Stimulated activated CD8-positive, alpha-beta memory T cell treated with anti-CD3 and anti-CD28 coated beads, Interleukin-12 subunit alpha, Interleukin-12 subunit beta, amount 100 ng/mL, for 24 hours (primary cell): Measurements from ENCODE around the gene SMPDL3B.
"Not testable (repeated sequence)": the region's sequence is repeated elsewhere in the genome, so short reads cannot be mapped to it uniquely, and the experiment has no call there.

Experiments
- DNase-seq: peaks from one replicate; pipeline ENCODE4 v3.0.0-alpha.2; 2020; ENCODE audit errors: extremely low read depth

The SMPDL3B gene

GRCh38 chr1:27970401-27970800 lies 35.6 kb downstream of the SMPDL3B start:
- no peak for DNase-seq

GRCh38 chr1:27971674-27972073 lies 36.9 kb downstream of the SMPDL3B start:
- no peak for DNase-seq

- no peak for DNase-seq
These were observed 37.3 kb downstream of the SMPDL3B start for GRCh38 chr1:27972141-27972540.

GRCh38 chr1:27973771-27974416 lies 39.1 kb downstream of the SMPDL3B start:
- DNase-seq: no peak

- no peak for DNase-seq
These were observed 39.6 kb downstream of the SMPDL3B start for GRCh38 chr1:27974417-27974781.

GRCh38 chr1:27979151-27979858 lies 44.5 kb downstream of the SMPDL3B start:
- DNase-seq: no peak

- no peak for DNase-seq
These were observed 45.0 kb downstream of the SMPDL3B start for GRCh38 chr1:27979859-27980201.

GRCh38 chr1:27980216-27980845 lies 45.5 kb downstream of the SMPDL3B start:
- no peak for DNase-seq

GRCh38 chr1:27981145-27981544 lies 46.3 kb downstream of the SMPDL3B start:
- DNase-seq: no peak

- DNase-seq: no peak
These were observed 56.2 kb downstream of the SMPDL3B start for GRCh38 chr1:27990920-27991537.

GRCh38 chr1:27992276-27992675 lies 57.5 kb downstream of the SMPDL3B start:
- no peak for DNase-seq

GRCh38 chr1:27993241-27993640 lies 58.4 kb downstream of the SMPDL3B start:
- no peak for DNase-seq

GRCh38 chr1:27994060-27994459 lies 59.3 kb downstream of the SMPDL3B start:
- no peak for DNase-seq

GRCh38 chr1:27994526-27994925 lies 59.7 kb downstream of the SMPDL3B start:
- not testable (repeated sequence) for DNase-seq

- no peak for DNase-seq
These were observed 64.3 kb downstream of the SMPDL3B start for GRCh38 chr1:27999055-27999454.

- no peak for DNase-seq
These were observed 67.8 kb downstream of the SMPDL3B start for GRCh38 chr1:28002600-28002999.

- DNase-seq: not testable (repeated sequence)
These were observed 68.3 kb downstream of the SMPDL3B start for GRCh38 chr1:28003117-28003516.
